HG03571 (cell line): ENCODE measurements around the gene MAPK9.

Experiments used
- ATAC-seq: cut with Tn5 transposase; IDR thresholded peaks from one replicate; pipeline ENCODE4 v1.9.1; 2021; ENCODE audit not compliant: unreplicated experiment

The MAPK9 gene

DNA sequence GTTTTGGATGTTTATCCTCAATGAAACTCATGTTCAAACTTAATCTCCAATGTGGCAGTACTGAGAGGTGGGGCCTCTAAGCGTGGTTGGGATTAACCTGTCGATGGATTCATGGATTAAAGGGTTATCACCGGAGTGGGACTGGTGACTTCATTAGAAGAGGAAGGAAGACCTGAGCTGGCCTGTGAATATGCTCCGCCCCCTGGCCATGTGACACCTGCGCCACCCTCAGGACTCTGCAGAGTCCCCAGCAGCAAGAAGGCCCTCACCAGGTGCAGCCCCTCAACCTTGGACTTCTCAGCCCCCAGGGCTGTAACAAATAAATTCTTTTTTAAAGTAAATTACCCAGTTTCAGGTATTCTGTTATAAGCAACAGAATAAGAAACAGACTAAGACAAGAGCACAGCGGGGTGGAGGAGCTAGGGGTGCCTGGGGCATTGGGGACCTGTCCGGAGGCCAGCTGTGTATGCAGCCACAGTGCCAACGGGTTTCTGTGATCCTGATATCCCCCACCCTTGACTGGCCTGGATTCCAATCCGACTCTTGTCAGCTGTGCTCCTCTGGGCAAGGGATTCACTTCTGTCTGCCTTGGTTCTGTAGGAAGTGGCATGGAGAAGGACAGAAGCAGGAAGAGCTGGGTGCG, 3.2 kb upstream of the MAPK9 start:
- no peak for ATAC-seq

DNA sequence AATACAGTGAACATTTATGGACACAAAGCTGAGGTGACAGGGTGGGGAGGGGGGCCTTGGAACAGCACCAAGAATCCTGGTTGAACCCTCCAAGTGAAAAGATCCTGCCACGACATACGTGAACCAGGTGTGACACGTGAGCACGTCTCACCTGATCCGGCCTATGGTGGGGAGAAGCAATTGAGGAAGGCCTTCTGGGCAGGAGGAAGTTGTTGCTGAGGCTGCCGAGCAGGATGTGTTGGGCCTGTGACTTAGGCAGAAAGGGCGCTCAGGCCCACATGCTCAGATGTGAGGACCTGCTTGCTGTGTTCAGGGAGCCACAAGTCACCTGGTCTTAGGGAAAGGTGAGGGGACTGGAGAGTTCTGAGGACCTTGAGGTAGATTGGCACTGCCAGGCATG, 2.5 kb upstream of the MAPK9 start:
- no peak for ATAC-seq

DNA sequence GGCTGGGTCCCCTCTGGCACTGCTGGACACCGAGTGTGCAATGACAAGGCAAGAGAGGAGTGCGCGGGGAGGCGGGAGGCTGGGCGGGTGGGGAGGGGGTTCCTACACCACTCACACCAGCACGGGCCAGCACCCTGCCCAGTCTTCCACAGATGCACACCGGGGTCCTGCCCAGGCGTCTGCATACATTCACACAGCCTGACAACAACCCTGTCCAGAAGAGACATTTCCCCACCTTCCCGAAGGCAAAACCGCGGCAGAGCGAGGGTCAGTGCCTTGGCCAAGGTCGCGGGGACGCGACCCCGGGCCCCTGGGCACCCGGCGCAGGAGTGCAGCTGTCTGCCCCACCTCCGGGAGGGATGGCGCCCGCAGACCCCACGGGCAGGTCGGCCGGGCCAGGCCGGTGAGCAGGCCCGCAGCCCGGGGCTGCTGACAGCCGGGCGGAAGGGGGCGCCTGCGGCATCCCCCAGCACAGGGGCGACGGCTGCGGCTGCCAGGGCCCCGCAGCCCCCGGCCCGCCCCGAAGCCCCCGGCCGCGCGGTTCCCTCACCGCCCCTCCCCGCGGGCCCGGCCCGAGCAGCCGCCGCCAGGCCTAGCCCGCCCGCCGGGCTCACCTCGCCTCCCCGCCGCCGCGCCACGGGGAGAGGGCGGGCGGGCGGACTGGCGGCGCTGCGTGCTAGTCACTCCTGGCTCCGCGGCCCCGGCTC, 496 bp downstream of the MAPK9 start:
- peak; percentile 33 for ATAC-seq

DNA sequence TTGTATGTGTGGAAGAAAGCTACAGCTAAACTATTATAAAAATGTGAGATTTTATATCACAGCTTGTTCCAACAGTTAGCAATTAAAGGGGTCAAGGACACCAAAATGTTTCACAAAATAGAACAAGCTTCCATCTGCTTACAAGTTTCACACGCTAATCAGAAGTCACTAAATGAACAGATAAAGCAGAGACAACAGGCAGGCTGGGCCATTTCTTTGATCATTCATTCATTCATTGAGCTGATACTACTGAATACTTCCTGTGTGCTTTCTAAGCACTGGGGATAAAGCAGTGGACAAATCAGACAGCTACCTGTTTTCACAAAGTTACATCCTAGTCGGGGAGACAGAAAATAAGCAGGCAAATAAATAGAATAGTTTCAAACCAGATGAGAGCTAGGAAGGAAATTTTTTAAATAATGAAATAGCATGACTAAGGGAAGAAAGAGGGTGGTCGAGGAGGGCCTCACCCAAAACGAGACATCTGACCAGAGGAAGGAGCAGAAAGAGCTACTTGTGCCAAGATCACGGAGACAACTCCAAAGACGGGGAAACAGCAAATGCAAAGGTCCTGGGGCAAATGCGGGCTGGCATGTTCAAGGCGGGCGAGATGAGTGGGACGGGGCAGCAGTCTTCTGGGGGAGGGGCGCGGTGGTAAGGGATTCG, 1.2 kb downstream of the MAPK9 start:
- no peak for ATAC-seq

DNA sequence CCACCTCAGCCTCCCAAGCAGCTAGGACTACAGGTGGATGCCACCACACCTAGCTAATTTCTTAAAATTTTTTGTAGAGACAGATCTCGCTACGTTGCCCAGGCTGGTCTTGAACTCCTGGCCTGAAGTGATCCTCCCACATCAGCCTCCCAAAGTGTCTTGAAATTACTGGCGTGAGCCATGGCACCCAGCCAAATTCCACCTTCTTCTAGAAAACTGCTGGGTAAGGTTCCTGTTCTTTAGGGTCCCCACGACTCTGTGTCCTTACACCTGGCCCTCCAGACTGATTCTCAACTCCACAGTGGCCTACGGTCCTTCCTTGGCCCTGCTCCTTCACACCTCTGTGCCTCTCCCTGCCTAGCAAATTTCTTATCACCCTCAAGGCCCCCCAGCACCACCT, 1.9 kb downstream of the MAPK9 start:
- ATAC-seq: no peak

DNA sequence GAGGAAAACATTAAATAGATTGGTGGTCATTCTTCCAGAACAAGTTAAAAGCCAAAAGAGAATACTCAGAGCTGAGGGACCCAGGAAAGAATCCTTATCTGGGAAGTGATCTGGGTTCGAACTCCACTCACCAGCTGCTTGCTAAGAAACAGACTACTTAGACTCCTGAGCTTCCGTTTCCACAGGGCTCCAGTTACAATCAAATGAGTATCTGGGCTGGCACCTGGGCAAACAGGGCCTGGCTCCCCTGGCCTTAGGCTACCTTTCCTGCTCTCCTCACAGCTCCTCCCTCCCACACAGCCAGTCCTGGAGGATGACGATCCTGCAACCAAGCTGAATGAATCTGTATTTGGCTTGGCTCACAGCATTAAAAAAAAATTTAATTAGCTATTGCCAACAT, 2.5 kb downstream of the MAPK9 start:
- ATAC-seq: no peak

DNA sequence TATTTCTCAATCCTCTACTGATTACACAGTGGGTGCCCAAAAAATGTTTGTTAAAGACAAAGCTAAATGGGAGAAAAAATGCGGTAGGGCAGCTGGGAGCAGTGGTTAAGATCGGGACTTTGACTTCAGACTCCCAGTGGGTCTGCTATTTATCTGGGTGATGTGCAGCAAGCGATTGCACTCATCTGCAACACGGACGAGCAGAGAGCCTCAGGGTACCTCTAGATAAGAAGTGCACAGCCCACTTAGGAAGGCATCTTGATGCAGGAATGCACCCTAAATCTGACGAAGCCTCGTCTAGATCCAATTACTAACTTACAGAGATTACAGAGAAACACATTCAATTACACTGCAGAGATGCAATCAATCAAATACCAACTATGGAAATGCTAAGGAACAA, 4.0 kb downstream of the MAPK9 start:
- no peak for ATAC-seq

DNA sequence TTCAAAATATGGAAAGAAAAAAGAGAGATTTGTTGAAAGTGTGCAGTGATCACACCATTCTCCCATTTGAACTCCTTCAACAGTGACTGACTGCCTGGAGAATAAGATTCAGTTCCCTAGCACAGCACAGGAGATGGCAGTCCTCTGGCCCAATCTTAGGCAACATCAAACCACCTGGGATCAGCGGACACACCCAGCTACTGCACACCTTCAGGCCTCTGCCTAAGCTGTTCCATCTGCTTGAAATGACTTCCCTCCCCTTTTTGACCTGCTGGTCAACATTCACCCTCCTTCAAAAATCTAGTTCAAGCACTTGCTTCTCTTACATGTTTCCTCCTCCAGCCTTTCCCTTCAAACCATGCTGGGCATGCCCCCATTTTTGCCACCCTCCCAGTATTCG, 4.5 kb downstream of the MAPK9 start:
- ATAC-seq: no peak

DNA sequence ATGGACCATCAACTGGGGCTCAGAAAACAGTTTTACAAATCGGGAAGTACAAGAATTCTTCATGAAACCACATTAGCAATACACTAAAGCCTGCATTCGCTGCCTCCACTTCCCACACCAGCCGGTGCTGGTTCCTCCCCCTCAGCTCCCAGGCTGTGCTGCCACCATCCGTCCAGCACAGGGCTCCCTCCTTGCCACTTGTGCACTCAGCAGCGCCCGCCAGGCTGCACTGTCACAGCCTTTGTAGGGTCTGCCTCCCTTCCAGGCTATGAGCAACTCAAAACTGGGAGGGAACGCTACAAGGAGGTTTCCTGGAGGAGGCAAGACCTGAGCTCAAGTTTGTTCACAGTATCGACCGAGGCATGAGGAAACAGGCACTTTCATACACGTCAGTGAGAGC, 7.7 kb downstream of the MAPK9 start:
- no peak for ATAC-seq

DNA sequence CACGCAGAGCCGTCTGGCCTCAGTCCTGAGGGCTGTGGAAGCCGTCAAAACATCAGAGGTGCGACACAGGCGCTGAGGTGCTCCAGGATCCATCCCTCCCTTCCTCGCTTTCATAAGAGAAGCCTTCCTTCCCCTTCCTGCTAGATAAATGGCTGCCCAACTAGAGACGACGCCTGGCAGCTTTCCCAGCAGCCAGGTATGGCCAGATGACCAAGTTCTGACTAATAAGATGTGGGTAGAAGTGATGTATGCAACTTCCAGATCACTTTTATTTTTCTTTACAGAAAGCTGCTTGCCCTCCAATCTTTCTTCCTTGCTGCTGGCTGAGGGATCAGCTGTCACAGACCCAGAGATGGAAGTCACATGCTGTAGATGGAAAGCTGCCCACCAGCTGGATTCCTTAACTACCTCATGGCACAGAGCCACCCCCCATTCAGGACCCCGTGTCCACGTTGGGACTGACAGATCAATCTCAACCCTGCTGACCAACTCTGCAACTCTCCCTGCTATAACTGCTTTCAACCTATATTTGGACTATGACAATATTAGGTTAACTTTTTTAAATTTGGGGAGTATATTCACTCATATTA, 8.8 kb downstream of the MAPK9 start:
- ATAC-seq: no peak

DNA sequence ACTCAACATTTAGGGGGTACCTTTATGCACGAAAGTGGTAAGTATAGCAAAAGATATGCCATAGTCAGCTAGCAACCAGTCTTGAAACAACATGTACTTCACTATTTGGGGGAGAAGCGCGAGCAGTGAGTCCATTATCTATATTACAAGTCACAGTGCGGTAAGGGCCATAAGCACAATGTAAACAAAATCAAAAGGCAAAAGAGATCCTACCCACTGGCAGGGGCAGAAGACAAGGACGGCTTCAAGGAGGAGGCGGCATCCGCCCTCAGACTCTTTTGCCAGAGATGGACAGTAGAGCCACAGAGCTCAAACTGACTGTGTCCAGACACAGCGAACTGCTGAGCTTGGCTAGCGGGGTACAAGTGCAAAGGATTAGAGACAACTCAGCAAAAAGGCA, 9.6 kb downstream of the MAPK9 start:
- ATAC-seq: no peak

DNA sequence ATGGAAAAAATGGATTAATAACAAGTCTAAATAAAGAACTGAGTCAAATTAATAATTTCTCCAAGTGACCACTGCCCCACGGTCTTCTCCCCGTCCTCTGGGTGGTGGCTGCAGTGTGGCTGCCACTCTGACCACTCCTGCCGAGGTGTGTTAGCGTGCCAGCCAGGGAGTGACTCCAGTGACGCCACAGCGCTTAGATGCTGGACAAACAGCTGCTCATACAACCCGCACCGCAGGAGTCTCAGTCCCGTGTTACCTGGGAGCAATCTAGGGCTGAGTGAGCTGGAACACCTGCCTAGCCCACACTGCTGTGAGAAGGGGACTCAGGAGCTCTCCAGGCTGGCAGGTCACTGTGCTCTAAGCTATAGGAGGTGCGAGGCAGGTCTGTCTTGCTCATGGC, 10.2 kb downstream of the MAPK9 start:
- no peak for ATAC-seq

DNA sequence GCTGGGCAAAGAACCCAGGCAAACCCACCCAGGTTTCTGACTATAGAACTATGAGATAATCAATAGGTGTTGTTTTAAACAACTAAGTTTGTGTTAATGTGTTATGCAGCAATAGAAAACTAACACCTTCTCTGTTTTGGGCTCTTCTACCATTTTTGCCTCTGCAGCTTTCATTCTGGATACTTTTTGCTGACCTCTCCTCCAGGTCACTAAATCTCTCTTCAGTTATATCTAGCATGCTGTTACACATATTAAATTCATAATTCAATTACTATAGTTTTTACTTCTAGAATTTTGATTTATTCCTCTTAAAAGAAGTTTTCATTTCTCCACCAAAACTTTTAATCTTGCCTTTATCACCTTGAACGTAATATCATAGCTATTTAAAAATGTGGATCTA, 17.2 kb downstream of the MAPK9 start:
- ATAC-seq: no peak

DNA sequence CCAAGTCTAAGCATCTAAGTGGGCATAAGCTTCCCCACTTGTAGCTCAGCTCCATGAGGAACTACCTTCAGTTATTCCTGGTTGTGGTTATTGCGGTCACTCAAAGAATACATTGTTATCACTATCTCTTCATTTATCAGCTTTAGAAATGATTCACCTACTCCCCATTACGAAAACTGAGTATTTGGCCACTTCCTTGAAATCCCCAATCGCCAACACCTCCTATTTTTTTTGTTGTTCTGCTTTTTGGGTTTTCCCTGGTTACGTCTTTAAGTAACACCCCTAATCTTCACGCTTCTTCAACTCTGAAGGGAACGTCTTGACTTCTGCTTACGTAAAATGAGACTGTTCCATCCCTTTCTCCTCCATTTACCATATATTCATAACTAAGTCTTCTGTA, 20.7 kb downstream of the MAPK9 start:
- ATAC-seq: no peak

DNA sequence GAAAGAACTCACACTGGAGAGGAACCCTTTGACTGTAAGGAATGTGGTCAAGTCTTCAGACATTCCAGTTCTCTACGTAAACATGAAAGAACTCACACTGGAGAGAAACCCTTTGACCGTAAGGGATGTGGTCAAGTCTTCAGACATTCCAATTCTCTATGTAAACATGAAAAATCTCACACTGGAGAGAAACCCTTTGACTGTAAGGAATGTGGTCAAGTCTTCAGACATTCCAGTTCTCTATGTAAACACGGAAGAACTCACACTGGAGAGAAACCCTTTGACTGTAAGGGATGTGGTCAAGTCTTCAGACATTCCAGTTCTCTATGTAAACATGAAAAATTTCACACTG, 32.6 kb downstream of the MAPK9 start:
- ATAC-seq: no peak

DNA sequence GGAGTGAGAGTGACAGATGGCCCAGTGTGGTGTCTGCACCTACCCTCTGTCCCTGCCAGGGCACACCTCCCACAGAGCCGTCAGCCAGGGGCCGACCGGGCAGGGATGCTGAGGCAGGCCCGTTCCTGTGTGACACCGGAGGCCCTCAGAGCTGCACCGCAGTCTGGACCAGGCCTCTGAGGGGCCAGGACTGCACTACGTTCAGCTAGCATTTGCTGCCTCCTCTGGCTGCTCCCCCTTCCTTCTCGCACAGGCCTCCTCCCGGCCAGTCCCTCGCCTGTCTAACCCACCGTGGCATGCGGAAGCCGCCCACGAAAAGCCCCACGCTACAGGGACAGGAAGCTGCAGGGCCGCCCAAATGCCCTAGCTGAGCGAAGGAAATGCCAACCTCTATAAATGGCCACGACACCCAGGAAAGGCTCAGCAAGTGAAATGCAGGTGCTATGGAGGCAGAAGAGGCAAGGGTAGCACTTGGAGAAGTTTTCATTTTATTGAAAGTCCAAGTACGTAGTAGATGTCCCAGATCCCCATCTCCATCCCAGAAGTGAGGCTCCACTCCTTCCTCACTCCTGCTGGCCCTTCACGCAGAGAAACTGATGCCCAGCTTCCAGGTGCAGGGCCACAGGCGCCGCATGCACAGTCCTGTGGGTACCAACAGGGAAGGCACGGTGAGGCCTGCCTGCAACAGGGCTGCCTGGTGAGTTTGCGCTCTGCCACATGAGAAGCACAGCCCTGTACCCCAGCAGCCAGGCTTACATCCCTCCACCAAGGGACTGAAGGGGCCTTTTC, 38.7 kb downstream of the MAPK9 start:
- no peak for ATAC-seq

DNA sequence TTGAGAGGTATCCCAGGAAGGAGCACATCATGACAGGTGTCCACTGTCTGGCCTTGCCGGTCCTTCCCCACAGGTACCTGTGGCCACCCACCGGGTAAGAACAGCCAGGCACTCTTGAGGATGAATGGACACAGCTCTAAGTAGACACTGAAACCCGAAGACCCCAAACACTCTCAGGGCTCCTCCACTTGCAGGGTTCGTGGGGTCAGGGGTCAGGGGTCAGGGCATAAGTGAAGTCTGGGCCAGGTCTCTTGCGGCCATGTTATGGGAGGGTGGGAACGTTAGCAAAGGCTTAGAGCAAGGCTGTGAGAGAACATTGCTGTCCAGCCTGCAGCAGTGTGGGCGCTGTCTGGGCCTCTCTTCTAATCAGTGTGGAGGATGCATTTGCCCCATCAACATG, 40.0 kb downstream of the MAPK9 start:
- ATAC-seq: no peak

DNA sequence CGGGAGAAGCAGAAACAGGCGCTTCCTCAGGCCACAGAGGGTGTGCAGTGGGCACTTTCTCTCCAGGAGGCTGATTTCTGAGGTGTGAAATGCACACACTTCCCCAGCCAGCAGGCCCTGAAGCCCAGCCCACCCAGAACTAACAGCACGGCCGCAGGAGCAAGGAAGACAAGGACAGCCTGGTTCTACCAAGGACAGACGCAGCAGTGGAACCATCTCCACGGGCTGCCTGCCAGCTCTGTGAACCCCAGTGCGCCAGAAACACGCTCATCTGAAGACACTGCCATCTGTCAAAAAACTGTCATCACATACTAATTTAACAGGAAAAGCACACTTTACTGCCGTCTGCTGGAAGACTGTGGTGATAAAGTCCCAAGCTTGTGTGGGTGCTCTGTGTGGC, 40.7 kb downstream of the MAPK9 start:
- ATAC-seq: no peak

DNA sequence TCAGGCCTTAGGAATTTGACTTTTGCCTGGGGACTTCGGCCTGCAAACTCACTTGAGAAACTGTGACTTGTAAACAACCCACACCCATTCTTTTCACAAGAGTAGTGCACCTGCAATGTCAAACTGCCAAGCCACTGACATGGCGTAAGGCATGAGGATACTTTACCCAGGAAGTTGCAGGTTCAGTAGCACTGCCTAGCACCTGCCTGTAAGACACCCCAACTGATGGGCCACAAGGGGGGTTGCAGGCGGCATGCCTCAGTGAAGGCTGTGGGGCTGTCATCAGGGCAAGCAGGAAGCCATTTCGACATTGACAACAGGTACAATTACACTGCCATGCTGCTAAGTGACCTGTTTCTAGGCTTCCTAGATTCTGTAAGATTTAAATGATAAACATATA, 41.6 kb downstream of the MAPK9 start:
- no peak for ATAC-seq

DNA sequence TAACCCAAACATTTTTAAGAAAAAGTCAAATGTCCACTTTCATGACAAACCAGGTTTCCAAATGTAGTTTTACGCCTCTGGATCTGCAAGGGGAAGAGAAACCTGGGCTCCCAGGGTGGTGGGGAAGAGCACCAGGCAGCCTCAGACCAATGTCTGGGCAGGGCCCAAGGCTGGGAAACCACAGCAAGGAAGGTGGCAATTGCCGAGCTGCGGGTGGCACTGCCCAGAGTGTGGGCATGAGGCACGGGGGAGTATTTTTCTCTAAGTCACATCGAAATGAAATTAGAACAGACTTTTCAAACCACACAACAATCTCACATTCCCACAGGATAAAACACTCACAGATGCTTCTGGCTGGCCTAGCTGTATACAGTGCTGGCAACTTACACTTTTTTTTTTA, 50.3 kb downstream of the MAPK9 start:
- no peak for ATAC-seq

DNA sequence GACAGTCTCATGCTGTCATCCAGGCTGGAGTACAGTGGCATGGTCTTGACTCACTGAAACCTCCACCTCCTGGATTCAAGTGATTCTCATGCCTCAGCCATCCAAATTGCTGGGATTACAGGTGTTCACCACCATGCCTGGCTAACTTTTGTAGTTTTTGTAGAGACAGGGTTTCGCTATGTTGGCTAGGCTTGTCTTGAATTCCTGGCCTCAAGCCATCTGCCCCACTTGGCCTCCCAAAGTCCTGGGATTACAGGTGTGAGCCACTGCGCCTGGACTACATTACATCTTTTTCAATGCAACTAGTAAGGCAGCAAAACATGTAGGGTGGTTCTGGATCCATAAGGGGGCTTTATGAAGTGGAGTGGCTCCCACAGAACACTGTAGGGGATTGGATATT, 53.3 kb downstream of the MAPK9 start:
- no peak for ATAC-seq

DNA sequence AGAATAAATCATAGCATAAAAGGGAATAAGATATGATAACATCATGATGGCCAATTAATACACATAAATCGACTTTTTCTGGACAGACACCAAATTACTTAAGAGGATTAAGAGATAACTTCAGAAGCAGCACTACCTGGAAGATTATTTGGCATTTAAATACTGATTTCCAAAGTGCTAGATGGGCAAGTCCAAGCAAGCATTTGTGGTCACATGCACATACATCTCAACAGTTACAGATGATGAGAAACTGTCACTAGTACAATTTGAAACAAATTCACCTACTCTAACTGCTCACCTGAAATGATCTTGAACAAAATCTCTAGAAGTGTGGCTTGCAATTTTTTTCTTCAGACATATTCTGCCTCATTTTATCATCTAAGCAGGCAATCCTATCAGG, 56.0 kb downstream of the MAPK9 start:
- no peak for ATAC-seq
